ENCODE results near the gene SLC4A3. TPM values are rescaled to one million over a fixed set of nuclear protein-coding genes. Genes with fewer than 3 reads are reported as not detected.

The SLC4A3 gene
- total and polyA plus RNA-seq, 2 donors, result 0.47 to 6.9 TPM

- Histone ChIP-seq H3K9me3 (ENCODE audit: control insufficient read depth in 2 of 2, insufficient read depth in 1 of 2, low read length in 1 of 2) (no peaks in the 10 kb centered on the region), H3K4me3 (ENCODE audit: low read length in 2 of 2) (peak overlapping the region; percentile 14 to 23), H3K36me3 (ENCODE audit: control insufficient read depth in 2 of 2, insufficient read depth in 2 of 2, low read length in 1 of 2) (peaks cover 48 to 59% of the 10 kb centered on the region in 2 donors), H3K4me1 (ENCODE audit: control insufficient read depth in 2 of 2, insufficient read depth in 2 of 2, low read length in 2 of 2) (peaks cover 40 to 76% of the 10 kb centered on the region in 2 donors), H3K27me3 (ENCODE audit: control insufficient read depth in 2 of 2, insufficient read depth in 1 of 2, low read length in 1 of 2) (no peaks in the 10 kb centered on the region), H3K27ac (ENCODE audit: low read depth in 1 of 2, low read length in 1 of 2) (peak overlapping the region; percentile 88 to 95)
- DNase-seq (ENCODE audit: low read depth in 6 of 9, low spot score in 9 of 9), result peak in 4 of 9 donors; percentile 49 to 74 (median 58)
- 58% methylated on average over 12 of the region's 12 CpGs for WGBS
Measured at GRCh38 chr2:219611866-219612576, 15.4 kb upstream of the SLC4A3 start.

GRCh38 chr2:219612577-219613286 lies 14.7 kb upstream of the SLC4A3 start:
- peak overlapping the region; percentile 14 to 23 for H3K4me3 ChIP-seq (ENCODE audit: low read length in 2 of 2)
- peaks cover 43 to 54% of the 10 kb centered on the region in 2 donors for H3K36me3 ChIP-seq (ENCODE audit: control insufficient read depth in 2 of 2, insufficient read depth in 2 of 2, low read length in 1 of 2)

GRCh38 chr2:219613461-219614070 lies 13.9 kb upstream of the SLC4A3 start:
- peak overlapping the region; percentile 86 to 88 for H3K27ac ChIP-seq (ENCODE audit: low read depth in 1 of 2, low read length in 1 of 2)
- peaks cover 40 to 66% of the 10 kb centered on the region in 2 donors for H3K4me1 ChIP-seq (ENCODE audit: control insufficient read depth in 2 of 2, insufficient read depth in 2 of 2, low read length in 2 of 2)
- WGBS, result 56% methylated on average over 11 of the region's 11 CpGs
- DNase-seq (ENCODE audit: low read depth in 6 of 9, low spot score in 9 of 9), result peak in 2 of 9 donors; percentile 57 to 66
- H3K36me3 ChIP-seq (ENCODE audit: control insufficient read depth in 2 of 2, insufficient read depth in 2 of 2, low read length in 1 of 2), result peaks cover 35 to 45% of the 10 kb centered on the region in 2 donors
- no peaks in the 10 kb centered on the region for H3K9me3 ChIP-seq (ENCODE audit: control insufficient read depth in 2 of 2, insufficient read depth in 1 of 2, low read length in 1 of 2)
- no peaks in the 10 kb centered on the region for H3K27me3 ChIP-seq (ENCODE audit: control insufficient read depth in 2 of 2, insufficient read depth in 1 of 2, low read length in 1 of 2)
- H3K4me3 ChIP-seq (ENCODE audit: low read length in 2 of 2), result peak overlapping the region; percentile 27 to 42

More at GRCh38 chr2:219612577-219613286, 14.7 kb upstream of the SLC4A3 start:
- peak in 6 of 9 donors; percentile 45 to 92 (median 78) for DNase-seq (ENCODE audit: low read depth in 6 of 9, low spot score in 9 of 9)
- WGBS, result 41% methylated on average over 15 of the region's 15 CpGs
- no peaks in the 10 kb centered on the region for H3K9me3 ChIP-seq (ENCODE audit: control insufficient read depth in 2 of 2, insufficient read depth in 1 of 2, low read length in 1 of 2)
- peaks cover 40 to 74% of the 10 kb centered on the region in 2 donors for H3K4me1 ChIP-seq (ENCODE audit: control insufficient read depth in 2 of 2, insufficient read depth in 2 of 2, low read length in 2 of 2)
- no peaks in the 10 kb centered on the region for H3K27me3 ChIP-seq (ENCODE audit: control insufficient read depth in 2 of 2, insufficient read depth in 1 of 2, low read length in 1 of 2)
- peak overlapping the region; percentile 88 to 95 for H3K27ac ChIP-seq (ENCODE audit: low read depth in 1 of 2, low read length in 1 of 2)

- H3K27ac ChIP-seq (ENCODE audit: low read depth in 1 of 2, low read length in 1 of 2), result peak overlapping the region; percentile 86 to 88
- H3K9me3 ChIP-seq (ENCODE audit: control insufficient read depth in 2 of 2, insufficient read depth in 1 of 2, low read length in 1 of 2), result no peaks in the 10 kb centered on the region
- H3K4me1 ChIP-seq (ENCODE audit: control insufficient read depth in 2 of 2, insufficient read depth in 2 of 2, low read length in 2 of 2), result peaks cover 40 to 59% of the 10 kb centered on the region in 2 donors
- peak overlapping the region; percentile 27 to 42 for H3K4me3 ChIP-seq (ENCODE audit: low read length in 2 of 2)
- peak in 1 of 9 donors; percentile 43 for DNase-seq (ENCODE audit: low read depth in 6 of 9, low spot score in 9 of 9)
- no peaks in the 10 kb centered on the region for H3K27me3 ChIP-seq (ENCODE audit: control insufficient read depth in 2 of 2, insufficient read depth in 1 of 2, low read length in 1 of 2)
- whole genome bisulfite sequencing, result 82% methylated on average over 11 of the region's 11 CpGs
- peaks cover 28 to 38% of the 10 kb centered on the region in 2 donors for H3K36me3 ChIP-seq (ENCODE audit: control insufficient read depth in 2 of 2, insufficient read depth in 2 of 2, low read length in 1 of 2)
Measured at GRCh38 chr2:219614076-219614860, 13.2 kb upstream of the SLC4A3 start.

- Histone ChIP-seq H3K4me1 (ENCODE audit: control insufficient read depth in 2 of 2, insufficient read depth in 2 of 2, low read length in 2 of 2) (peaks cover 40 to 52% of the 10 kb centered on the region in 2 donors), H3K27ac (ENCODE audit: low read depth in 1 of 2, low read length in 1 of 2) (peak overlapping the region in 1 of 2 donors; percentile 88), H3K9me3 (ENCODE audit: control insufficient read depth in 2 of 2, insufficient read depth in 1 of 2, low read length in 1 of 2) (no peaks in the 10 kb centered on the region), H3K27me3 (ENCODE audit: control insufficient read depth in 2 of 2, insufficient read depth in 1 of 2, low read length in 1 of 2) (no peaks in the 10 kb centered on the region), H3K4me3 (ENCODE audit: low read length in 2 of 2) (no peak overlapping the region), H3K36me3 (ENCODE audit: control insufficient read depth in 2 of 2, insufficient read depth in 2 of 2, low read length in 1 of 2) (peaks cover 28 to 31% of the 10 kb centered on the region in 2 donors)
- peak in 1 of 9 donors; percentile 34 for DNase-seq (ENCODE audit: low read depth in 6 of 9, low spot score in 9 of 9)
- WGBS, result 96% methylated on average over 11 of the region's 11 CpGs
Measured at GRCh38 chr2:219615036-219615435, 12.4 kb upstream of the SLC4A3 start.

- Histone ChIP-seq H3K4me1 (ENCODE audit: control insufficient read depth in 2 of 2, insufficient read depth in 2 of 2, low read length in 2 of 2) (peaks cover 40 to 46% of the 10 kb centered on the region in 2 donors), H3K9me3 (ENCODE audit: control insufficient read depth in 2 of 2, insufficient read depth in 1 of 2, low read length in 1 of 2) (no peaks in the 10 kb centered on the region), H3K36me3 (ENCODE audit: control insufficient read depth in 2 of 2, insufficient read depth in 2 of 2, low read length in 1 of 2) (peaks cover 26 to 28% of the 10 kb centered on the region in 2 donors), H3K27ac (ENCODE audit: low read depth in 1 of 2, low read length in 1 of 2) (no peak overlapping the region), H3K27me3 (ENCODE audit: control insufficient read depth in 2 of 2, insufficient read depth in 1 of 2, low read length in 1 of 2) (no peaks in the 10 kb centered on the region), H3K4me3 (ENCODE audit: low read length in 2 of 2) (no peak overlapping the region)
- 90% methylated on average over 12 of the region's 12 CpGs for WGBS
- no peak for DNase-seq (ENCODE audit: low read depth in 6 of 9, low spot score in 9 of 9)
Measured at GRCh38 chr2:219615894-219616293, 11.5 kb upstream of the SLC4A3 start.

- Histone ChIP-seq H3K27me3 (ENCODE audit: control insufficient read depth in 2 of 2, insufficient read depth in 1 of 2, low read length in 1 of 2) (no peaks in the 10 kb centered on the region), H3K9me3 (ENCODE audit: control insufficient read depth in 2 of 2, insufficient read depth in 1 of 2, low read length in 1 of 2) (no peaks in the 10 kb centered on the region), H3K4me3 (ENCODE audit: low read length in 2 of 2) (no peak overlapping the region), H3K4me1 (ENCODE audit: control insufficient read depth in 2 of 2, insufficient read depth in 2 of 2, low read length in 2 of 2) (peaks cover 34 to 40% of the 10 kb centered on the region in 2 donors), H3K36me3 (ENCODE audit: control insufficient read depth in 2 of 2, insufficient read depth in 2 of 2, low read length in 1 of 2) (peaks cover 23 to 24% of the 10 kb centered on the region in 2 donors), H3K27ac (ENCODE audit: low read depth in 1 of 2, low read length in 1 of 2) (no peak overlapping the region)
- no peak for DNase-seq (ENCODE audit: low read depth in 6 of 9, low spot score in 9 of 9)
- whole genome bisulfite sequencing, result 98% methylated on average over 4 of the region's 4 CpGs
Measured at GRCh38 chr2:219616550-219616949, 10.9 kb upstream of the SLC4A3 start.

- Histone ChIP-seq H3K4me1 (ENCODE audit: control insufficient read depth in 2 of 2, insufficient read depth in 2 of 2, low read length in 2 of 2) (peaks cover 18 to 22% of the 10 kb centered on the region in 2 donors), H3K36me3 (ENCODE audit: control insufficient read depth in 2 of 2, insufficient read depth in 2 of 2, low read length in 1 of 2) (peaks cover 20 to 21% of the 10 kb centered on the region in 2 donors), H3K27ac (ENCODE audit: low read depth in 1 of 2, low read length in 1 of 2) (no peak overlapping the region), H3K27me3 (ENCODE audit: control insufficient read depth in 2 of 2, insufficient read depth in 1 of 2, low read length in 1 of 2) (peaks cover 0 to 6% of the 10 kb centered on the region in 2 donors), H3K4me3 (ENCODE audit: low read length in 2 of 2) (no peak overlapping the region), H3K9me3 (ENCODE audit: control insufficient read depth in 2 of 2, insufficient read depth in 1 of 2, low read length in 1 of 2) (no peaks in the 10 kb centered on the region)
- no peak for DNase-seq (ENCODE audit: low read depth in 6 of 9, low spot score in 9 of 9)
- 99% methylated on average over 3 of the region's 3 CpGs for WGBS
Measured at GRCh38 chr2:219618733-219619122, 8.7 kb upstream of the SLC4A3 start.

All from thymus (tissue), 11 donors.